HG02571 (cell line): Measurements from ENCODE around the gene STXBP3.

Experiments used
- ATAC-seq: cut with Tn5 transposase; IDR thresholded peaks from one replicate; pipeline ENCODE4 v1.9.1; 2021; ENCODE audit warnings: mild to moderate bottlenecking, moderate library complexity; ENCODE audit not compliant: unreplicated experiment

STXBP3 gene

GRCh38 chr1:108799001-108799400, 52.5 kb downstream of the STXBP3 start:
- no peak for ATAC-seq

- ATAC-seq: no peak
Measured at GRCh38 chr1:108801101-108801500, 54.6 kb downstream of the STXBP3 start.

- no peak for ATAC-seq
Measured at GRCh38 chr1:108803548-108803947, 57.1 kb downstream of the STXBP3 start.

GRCh38 chr1:108808438-108808837, 62.0 kb downstream of the STXBP3 start:
- ATAC-seq: no peak

GRCh38 chr1:108811611-108812010, 65.1 kb downstream of the STXBP3 start:
- no peak for ATAC-seq

- ATAC-seq: no peak
Measured at GRCh38 chr1:108813326-108813725, 66.9 kb downstream of the STXBP3 start.

GRCh38 chr1:108814343-108815125, 68.1 kb downstream of the STXBP3 start:
- ATAC-seq: no peak

- ATAC-seq: no peak
Measured at GRCh38 chr1:108815566-108815965, 69.1 kb downstream of the STXBP3 start.

- ATAC-seq: no peak
Measured at GRCh38 chr1:108816049-108816893, 69.8 kb downstream of the STXBP3 start.

GRCh38 chr1:108817016-108817415, 70.5 kb downstream of the STXBP3 start:
- ATAC-seq: no peak

GRCh38 chr1:108817811-108818210, 71.3 kb downstream of the STXBP3 start:
- ATAC-seq: no peak

- no peak for ATAC-seq
Measured at GRCh38 chr1:108819878-108820277, 73.4 kb downstream of the STXBP3 start.

GRCh38 chr1:108823632-108824031, 77.2 kb downstream of the STXBP3 start:
- ATAC-seq: no peak

- no peak for ATAC-seq
Measured at GRCh38 chr1:108824051-108824450, 77.6 kb downstream of the STXBP3 start.

- no peak for ATAC-seq
Measured at GRCh38 chr1:108826081-108826635, 79.7 kb downstream of the STXBP3 start.

GRCh38 chr1:108828074-108828961, 81.8 kb downstream of the STXBP3 start:
- ATAC-seq: no peak

- no peak for ATAC-seq
Measured at GRCh38 chr1:108829498-108829916, 83.0 kb downstream of the STXBP3 start.

- no peak for ATAC-seq
Measured at GRCh38 chr1:108830119-108831008, 83.9 kb downstream of the STXBP3 start.

- ATAC-seq: no peak
Measured at GRCh38 chr1:108831225-108831624, 84.8 kb downstream of the STXBP3 start.

GRCh38 chr1:108832929-108833328, 86.5 kb downstream of the STXBP3 start:
- no peak for ATAC-seq
